Brain microvascular endothelial cell (primary cell): Measurements from ENCODE around the gene KLK1.
"Not testable (repeated sequence)": the region's sequence is repeated elsewhere in the genome, so short reads cannot be mapped to it uniquely, and the experiment has no call there.

Source experiments
- DNase-seq: peaks from one replicate; pipeline ENCODE4 v3.0.0-alpha.2; 2020
- H3K27ac ChIP-seq: fragments of 250-450 bp; sonication (Bioruptor Pico); 2 replicates; pipeline ENCODE4 v1.5.1; 2020; ENCODE audit warnings: mild to moderate bottlenecking, moderate library complexity
- H3K27me3 ChIP-seq: fragments of 250-450 bp; sonication (Bioruptor Pico); replicated peaks from 2 replicates; pipeline ENCODE4 v1.5.1; 2020; ENCODE audit warnings: mild to moderate bottlenecking
- H3K36me3 ChIP-seq: fragments of 250-450 bp; sonication (Bioruptor Pico); replicated peaks from 2 replicates; pipeline ENCODE4 v1.5.1; 2020; ENCODE audit warnings: mild to moderate bottlenecking
- H3K4me3 ChIP-seq: 2 replicates; pipeline ENCODE4 v1.5.1; 2011; ENCODE audit warnings: low read depth, mild to moderate bottlenecking, control low read depth, low read length, moderate library complexity
- CTCF ChIP-seq: IDR thresholded peaks from 2 replicates; pipeline ENCODE4 v1.5.1; 2011; ENCODE audit warnings: low read depth, mild to moderate bottlenecking, moderate library complexity, low read length, control low read depth, inconsistent platforms; ENCODE audit errors: missing control alignments
- in situ Hi-C: cut with HindIII; loops from 2 replicates; pipeline ENCODE4 v1.10.0; 2017; ENCODE audit warnings: low sequenced_read_pairs, low pct_ligation_motif_present

Gene KLK1

GRCh38 chr19:50818859-50819472 is 4.6 kb downstream of the KLK1 start:
- peaks cover 19% of the 10 kb centered on the region for H3K27me3 ChIP-seq
- no peak for TF ChIP-seq CTCF

DNA sequence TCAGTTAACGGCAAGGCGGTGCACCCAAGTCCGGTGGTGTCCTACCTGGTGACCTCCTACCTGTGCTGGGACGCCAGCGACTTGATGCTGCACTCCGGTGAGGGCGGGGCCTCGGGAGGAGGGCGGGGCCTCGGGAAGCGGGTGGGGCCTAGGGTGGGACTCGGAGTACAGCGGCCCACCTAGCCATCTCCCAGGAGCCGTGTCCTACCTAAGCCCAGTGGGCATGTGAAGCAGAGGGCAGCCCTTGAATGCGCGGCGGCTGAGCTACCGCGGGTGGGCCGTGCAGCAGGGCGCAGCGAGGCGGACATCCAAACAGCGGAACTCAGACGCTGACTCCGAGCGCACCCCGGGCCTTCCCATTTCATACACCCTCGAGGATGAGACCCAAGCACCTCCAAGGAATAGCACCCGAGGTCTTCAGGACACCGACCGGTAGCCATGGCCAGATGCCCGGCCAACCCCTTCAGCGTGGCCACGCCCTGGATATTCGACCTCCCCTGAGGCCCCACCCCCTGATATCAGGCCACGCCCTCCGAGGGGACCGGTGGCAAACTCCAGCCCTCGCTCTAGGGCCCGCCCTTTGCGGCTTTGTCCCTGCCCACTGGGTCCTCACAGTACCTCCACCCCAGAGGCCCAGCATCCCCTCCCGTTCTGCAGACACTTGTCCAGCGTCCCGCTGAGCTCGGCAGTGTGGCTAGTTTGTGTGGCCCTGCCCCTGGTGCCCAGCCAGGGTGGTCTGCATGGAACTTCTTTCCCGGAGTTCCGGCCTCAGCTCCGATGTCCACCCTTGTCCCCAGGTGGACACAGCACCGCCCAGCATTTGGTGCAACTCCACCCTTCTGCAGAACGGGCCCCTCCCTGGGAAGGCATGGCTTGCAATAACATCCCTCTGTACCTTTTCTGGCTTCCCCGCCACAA is 5.4 kb downstream of the KLK1 start:
- in situ Hi-C loops: no loop called here
- peak overlapping the region; percentile 35 for H3K4me3 ChIP-seq
- H3K27ac ChIP-seq: no peak overlapping the region
- H3K27me3 ChIP-seq: peaks cover 19% of the 10 kb centered on the region
- peak; percentile 11 for DNase-seq
- no peak for TF ChIP-seq CTCF
- no peaks in the 10 kb centered on the region for H3K36me3 ChIP-seq

More at GRCh38 chr19:50818859-50819472, 4.6 kb downstream of the KLK1 start:
- no peak overlapping the region for H3K27ac ChIP-seq
- H3K4me3 ChIP-seq: no peak overlapping the region
- in situ Hi-C loops: no loop called here
- no peaks in the 10 kb centered on the region for H3K36me3 ChIP-seq
- DNase-seq: no peak

DNA sequence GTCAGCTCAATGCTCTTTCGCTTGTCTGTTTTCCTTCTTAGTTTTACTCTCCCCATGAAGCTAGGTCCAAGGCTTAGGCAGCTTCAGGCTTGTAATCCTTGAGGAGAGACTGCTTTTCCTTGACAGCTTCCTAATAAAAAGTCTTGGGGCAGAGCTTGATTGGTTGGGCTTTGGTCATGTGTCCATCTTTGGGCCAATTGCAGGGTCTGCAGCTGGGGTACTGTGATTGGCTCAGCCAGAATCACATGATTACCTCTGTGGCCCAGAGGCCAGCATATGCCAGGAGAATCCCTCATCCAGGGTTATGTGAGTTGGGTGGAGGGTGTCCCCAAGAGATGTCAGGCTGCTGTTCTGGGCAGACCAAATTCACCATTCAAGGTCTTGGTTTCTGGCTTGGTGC is 8.1 kb downstream of the KLK1 start:
- in situ Hi-C loops: no loop called here
- no peak for TF ChIP-seq CTCF
- Histone ChIP-seq H3K27ac (no peak overlapping the region), H3K36me3 (no peaks in the 10 kb centered on the region), H3K27me3 (peaks cover 11% of the 10 kb centered on the region), H3K4me3 (no peak overlapping the region)
- DNase-seq: no peak

DNA sequence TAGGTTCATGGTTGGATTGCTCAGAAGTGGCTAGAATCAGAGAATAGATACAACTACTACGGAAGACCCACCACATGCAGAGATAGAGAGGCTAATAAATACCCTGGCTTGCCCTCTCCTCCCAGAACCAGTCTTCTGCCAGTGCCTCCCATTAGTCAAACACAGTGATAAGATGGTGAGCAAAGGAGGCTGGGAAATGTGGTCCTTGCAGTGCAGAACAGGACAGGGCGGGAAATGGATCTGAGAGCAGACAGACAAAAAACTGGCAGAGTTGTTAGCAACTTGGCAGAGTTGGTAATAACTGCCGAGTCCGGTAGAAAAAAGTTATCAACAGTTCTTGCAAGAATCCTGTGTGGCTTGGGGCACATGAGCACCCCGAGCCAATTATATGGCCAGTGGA is 8.7 kb downstream of the KLK1 start:
- Histone ChIP-seq H3K27ac (no peak overlapping the region), H3K27me3 (peaks cover 10% of the 10 kb centered on the region), H3K36me3 (no peaks in the 10 kb centered on the region), H3K4me3 (no peak overlapping the region)
- no peak for TF ChIP-seq CTCF
- in situ Hi-C loops: no loop called here
- no peak for DNase-seq

- no peak for TF ChIP-seq CTCF
- in situ Hi-C loops: no loop called here
- Histone ChIP-seq H3K4me3 (no peak overlapping the region), H3K27ac (no peak overlapping the region), H3K36me3 (no peaks in the 10 kb centered on the region), H3K27me3 (no peaks in the 10 kb centered on the region)
- no peak for DNase-seq
Measured at GRCh38 chr19:50812474-50812873, 11.1 kb downstream of the KLK1 start.

DNA sequence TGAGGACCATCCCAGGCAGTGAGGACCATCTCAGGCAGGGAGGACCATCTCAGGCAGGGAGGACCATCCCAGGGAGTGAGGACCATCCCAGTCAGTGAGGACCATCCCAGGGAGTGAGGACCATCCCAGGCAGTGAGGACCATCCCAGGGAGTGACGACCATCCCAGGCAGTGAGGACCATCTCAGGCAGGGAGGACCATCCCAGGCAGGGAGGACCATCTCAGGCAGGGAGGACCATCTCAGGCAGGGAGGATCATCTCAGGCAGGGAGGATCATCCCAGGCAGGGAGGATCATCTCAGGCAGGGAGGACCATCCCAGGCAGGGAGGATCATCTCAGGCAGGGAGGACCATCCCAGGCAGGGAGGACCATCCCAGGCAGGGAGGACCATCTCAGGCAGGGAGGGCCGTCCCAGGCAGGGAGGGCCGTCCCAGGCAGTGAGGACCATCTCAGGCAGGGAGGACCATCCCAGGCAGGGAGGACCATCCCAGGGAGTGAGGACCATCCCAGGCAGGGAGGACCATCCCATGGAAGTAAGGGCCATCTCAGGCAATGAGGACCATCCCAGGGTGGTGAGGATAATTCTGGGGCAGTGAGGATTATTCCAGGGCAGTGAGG is 11.9 kb downstream of the KLK1 start:
- H3K36me3 ChIP-seq, DNase-seq, H3K27me3 ChIP-seq, H3K27ac ChIP-seq, in situ Hi-C loops, H3K4me3 ChIP-seq: not testable (repeated sequence)
